Measurements from ENCODE around the gene ABCG1.

DNA sequence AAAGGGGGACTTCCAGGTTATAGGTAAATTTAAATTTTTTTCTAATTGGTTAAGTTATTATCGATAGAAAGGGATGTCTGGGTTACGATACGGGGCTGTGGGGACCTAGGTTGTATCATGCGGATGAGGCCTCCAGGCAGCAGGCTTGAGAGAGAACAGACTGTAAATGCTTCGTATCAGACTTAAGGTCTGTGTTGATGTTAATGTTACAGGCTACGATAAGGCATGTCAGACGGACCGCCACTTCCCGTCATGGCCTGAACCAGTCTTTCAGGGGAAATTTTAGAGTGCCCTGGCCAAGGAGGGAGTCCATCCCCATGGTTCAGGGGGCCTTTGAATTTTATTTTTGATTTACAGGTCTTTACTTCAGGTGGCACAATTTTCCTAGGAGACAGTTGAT, 16.7 kb downstream of the ABCG1 start:
- TF ChIP-seq, protein P1, sequence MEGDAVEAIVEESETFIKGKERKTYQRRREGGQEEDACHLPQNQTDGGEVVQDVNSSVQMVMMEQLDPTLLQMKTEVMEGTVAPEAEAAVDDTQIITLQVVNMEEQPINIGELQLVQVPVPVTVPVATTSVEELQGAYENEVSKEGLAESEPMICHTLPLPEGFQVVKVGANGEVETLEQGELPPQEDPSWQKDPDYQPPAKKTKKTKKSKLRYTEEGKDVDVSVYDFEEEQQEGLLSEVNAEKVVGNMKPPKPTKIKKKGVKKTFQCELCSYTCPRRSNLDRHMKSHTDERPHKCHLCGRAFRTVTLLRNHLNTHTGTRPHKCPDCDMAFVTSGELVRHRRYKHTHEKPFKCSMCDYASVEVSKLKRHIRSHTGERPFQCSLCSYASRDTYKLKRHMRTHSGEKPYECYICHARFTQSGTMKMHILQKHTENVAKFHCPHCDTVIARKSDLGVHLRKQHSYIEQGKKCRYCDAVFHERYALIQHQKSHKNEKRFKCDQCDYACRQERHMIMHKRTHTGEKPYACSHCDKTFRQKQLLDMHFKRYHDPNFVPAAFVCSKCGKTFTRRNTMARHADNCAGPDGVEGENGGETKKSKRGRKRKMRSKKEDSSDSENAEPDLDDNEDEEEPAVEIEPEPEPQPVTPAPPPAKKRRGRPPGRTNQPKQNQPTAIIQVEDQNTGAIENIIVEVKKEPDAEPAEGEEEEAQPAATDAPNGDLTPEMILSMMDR (IDR thresholded peaks at IDR 0.05; ENCODE audit: low read length), result no peak
- TF ChIP-seq EZH2 (IDR thresholded peaks at IDR 0.05; ENCODE audit: borderline replicate concordance, low read length), result no peak

Measured in OCI-LY1 (cell line).